ENCODE measurements around the gene CYP19A1.

- TF ChIP-seq POLR2A (IDR thresholded peaks at IDR 0.05; ENCODE audit: low read length): no peak
- TF ChIP-seq GATA1 (IDR thresholded peaks at IDR 0.05; ENCODE audit: low read depth, low read length): no peak
Measured at GRCh38 chr15:51162865-51163762, 175.3 kb downstream of the CYP19A1 start.

Measured in erythroblast (primary cell).